ENCODE measurements around the gene RAB3GAP2.

- TF ChIP-seq ZC3H13 (CRISPR knock-in tag; IDR thresholded peaks at IDR 0.05): no peak
- TF ChIP-seq ATF3 (CRISPR knock-in tag; IDR thresholded peaks at IDR 0.05): no peak
Observed at GRCh38 chr1:220315070-220315839, 43.0 kb upstream of the RAB3GAP2 start.
